Measurements from ENCODE around the gene SPDYE3.
"Not testable (repeated sequence)": the region's sequence is repeated elsewhere in the genome, so short reads cannot be mapped to it uniquely, and the experiment has no call there.

Gene SPDYE3

GRCh38 chr7:100352984-100353684 lies 45.6 kb downstream of the SPDYE3 start:
- no peaks in the 10 kb centered on the region for H3K27me3 ChIP-seq (ENCODE audit: insufficient read depth, low read length)
- WGBS = 95% methylated on average over 16 of the region's 16 CpGs
- H3K27ac ChIP-seq (ENCODE audit: low read depth, low read length) = no peak overlapping the region
- no peaks in the 10 kb centered on the region for H3K4me1 ChIP-seq (ENCODE audit: insufficient read depth, low read length)
- H3K4me3 ChIP-seq (ENCODE audit: low read length) = no peak overlapping the region
- H3K9ac ChIP-seq (ENCODE audit: low read depth, low read length) = no peak overlapping the region
- H3K9me3 ChIP-seq (ENCODE audit: insufficient read depth, low read depth, low read length) = no peaks in the 10 kb centered on the region
- H3K36me3 ChIP-seq (ENCODE audit: insufficient read depth, low read length) = peaks cover 87% of the 10 kb centered on the region

- Histone ChIP-seq H3K9ac (ENCODE audit: low read depth, low read length) (no peak overlapping the region), H3K9me3 (ENCODE audit: insufficient read depth, low read depth, low read length) (no peaks in the 10 kb centered on the region), H3K4me1 (ENCODE audit: insufficient read depth, low read length) (no peaks in the 10 kb centered on the region), H3K27me3 (ENCODE audit: insufficient read depth, low read length) (no peaks in the 10 kb centered on the region), H3K4me3 (ENCODE audit: low read length) (no peak overlapping the region), H3K27ac (ENCODE audit: low read depth, low read length) (no peak overlapping the region), H3K36me3 (ENCODE audit: insufficient read depth, low read length) (peaks cover 91% of the 10 kb centered on the region)
- WGBS = 96% methylated on average over 6 of the region's 6 CpGs
These were observed 46.3 kb downstream of the SPDYE3 start for GRCh38 chr7:100353685-100354330.

DNA sequence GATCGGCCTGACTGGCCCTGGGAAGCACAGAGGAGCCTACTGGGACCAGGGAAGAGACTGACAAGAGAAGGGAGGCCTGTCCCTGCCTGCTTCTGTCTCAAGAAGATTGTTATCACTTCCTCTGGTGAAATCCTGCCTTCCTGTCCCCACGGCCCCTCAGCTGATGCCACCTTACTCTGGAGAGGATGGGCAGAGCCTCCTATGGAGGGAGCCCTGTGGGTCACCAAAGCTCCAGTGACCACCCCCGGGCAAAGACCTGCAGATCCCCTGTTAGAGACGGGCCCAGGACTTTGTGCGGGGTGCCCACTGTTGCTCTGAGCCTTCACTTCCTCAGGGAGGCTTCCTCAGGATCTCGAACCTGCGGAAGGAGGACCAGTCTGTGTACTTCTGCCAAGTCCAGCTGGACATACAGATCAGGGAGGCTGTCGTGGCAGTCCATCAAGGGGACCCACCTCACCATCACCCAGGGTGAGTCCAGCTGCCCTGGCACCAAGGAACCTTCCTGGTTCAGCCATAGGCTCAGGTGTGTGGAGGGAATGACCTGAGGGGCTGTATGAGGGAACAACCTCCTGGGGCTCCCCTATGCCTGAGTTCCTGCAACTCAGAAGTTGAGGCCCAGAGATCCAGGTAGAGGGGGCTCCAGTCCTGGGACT lies 49.0 kb downstream of the SPDYE3 start:
- Histone ChIP-seq H3K9me3 (ENCODE audit: insufficient read depth, low read depth, low read length) (no peaks in the 10 kb centered on the region), H3K9ac (ENCODE audit: low read depth, low read length) (no peak overlapping the region), H3K36me3 (ENCODE audit: insufficient read depth, low read length) (peaks cover 91% of the 10 kb centered on the region)

DNA sequence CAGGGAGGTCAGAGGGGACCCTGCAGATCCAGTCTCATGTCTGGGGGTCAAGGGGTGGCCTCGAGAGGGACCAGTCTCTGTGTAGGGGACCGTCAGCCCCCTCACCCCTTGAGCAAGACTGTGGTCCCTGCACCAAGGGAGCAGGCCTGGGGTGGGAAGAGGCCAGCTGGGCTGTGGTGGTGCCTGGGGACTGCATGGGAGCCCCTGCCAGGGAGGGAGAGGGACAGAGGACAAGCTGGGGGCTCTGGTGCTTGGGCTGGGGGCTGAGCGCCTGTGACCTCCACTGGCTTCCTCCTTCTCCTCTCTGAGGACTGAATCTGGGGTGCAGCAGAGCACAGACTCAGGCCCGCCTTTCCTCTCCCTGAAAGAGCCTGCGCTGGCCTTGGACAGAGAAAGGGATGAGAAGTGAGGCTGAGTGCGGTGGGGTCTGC lies 49.6 kb downstream of the SPDYE3 start:
- Histone ChIP-seq H3K27me3 (ENCODE audit: insufficient read depth, low read length) (no peaks in the 10 kb centered on the region), H3K4me1 (ENCODE audit: insufficient read depth, low read length) (no peaks in the 10 kb centered on the region), H3K4me3 (ENCODE audit: low read length) (no peak overlapping the region), H3K27ac (ENCODE audit: low read depth, low read length) (no peak overlapping the region), H3K9ac (ENCODE audit: low read depth, low read length) (no peak overlapping the region), H3K36me3 (ENCODE audit: insufficient read depth, low read length) (peaks cover 92% of the 10 kb centered on the region), H3K9me3 (ENCODE audit: insufficient read depth, low read depth, low read length) (no peaks in the 10 kb centered on the region)
- 87% methylated on average over 6 of the region's 6 CpGs for WGBS

More for the DNA sequence above, 49.0 kb downstream of the SPDYE3 start:
- no peaks in the 10 kb centered on the region for H3K4me1 ChIP-seq (ENCODE audit: insufficient read depth, low read length)
- H3K27ac ChIP-seq (ENCODE audit: low read depth, low read length) = no peak overlapping the region
- H3K27me3 ChIP-seq (ENCODE audit: insufficient read depth, low read length) = no peaks in the 10 kb centered on the region
- 95% methylated on average over 8 of the region's 8 CpGs for WGBS
- H3K4me3 ChIP-seq (ENCODE audit: low read length) = no peak overlapping the region

- H3K9ac ChIP-seq (ENCODE audit: low read depth, low read length) = no peak within 1 kb of the TSS
- WGBS = 88% methylated on average over 10 of the region's 11 CpGs
These were observed 50.7 kb downstream of the SPDYE3 start, which contains the start of gene PILRB for GRCh38 chr7:100358027-100358856. Gene PILRB (plus strand): TSS chr7:100358117. CDS start chr7:100358303, 186 bp downstream.

DNA sequence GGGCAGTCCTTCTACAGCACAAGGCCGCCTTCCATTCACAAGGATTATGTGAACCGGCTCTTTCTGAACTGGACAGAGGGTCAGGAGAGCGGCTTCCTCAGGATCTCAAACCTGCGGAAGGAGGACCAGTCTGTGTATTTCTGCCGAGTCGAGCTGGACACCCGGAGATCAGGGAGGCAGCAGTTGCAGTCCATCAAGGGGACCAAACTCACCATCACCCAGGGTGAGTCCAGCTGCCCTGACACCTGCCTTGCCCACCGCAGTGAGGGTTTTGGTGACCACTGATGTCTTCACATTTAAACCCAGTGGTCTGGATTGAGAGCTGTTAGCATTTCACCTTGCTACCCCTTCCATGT lies 51.3 kb downstream of the SPDYE3 start:
- Histone ChIP-seq H3K9ac (ENCODE audit: low read depth, low read length) (no peak overlapping the region), H3K4me3 (ENCODE audit: low read length) (no peak overlapping the region), H3K9me3 (ENCODE audit: insufficient read depth, low read depth, low read length) (no peaks in the 10 kb centered on the region), H3K27me3 (ENCODE audit: insufficient read depth, low read length) (no peaks in the 10 kb centered on the region), H3K27ac (ENCODE audit: low read depth, low read length) (no peak overlapping the region), H3K4me1 (ENCODE audit: insufficient read depth, low read length) (no peaks in the 10 kb centered on the region), H3K36me3 (ENCODE audit: insufficient read depth, low read length) (peaks cover 95% of the 10 kb centered on the region)
- WGBS = 96% methylated on average over 8 of the region's 8 CpGs

More at GRCh38 chr7:100358027-100358856, 50.7 kb downstream of the SPDYE3 start, which contains the start of gene PILRB:
- Histone ChIP-seq H3K4me3 (ENCODE audit: low read length) (no peak within 1 kb of the TSS), H3K36me3 (ENCODE audit: insufficient read depth, low read length) (peaks cover 96% of the 10 kb centered on the region), H3K9me3 (ENCODE audit: insufficient read depth, low read depth, low read length) (no peaks in the 10 kb centered on the region), H3K27ac (ENCODE audit: low read depth, low read length) (no peak within 1 kb of the TSS), H3K4me1 (ENCODE audit: insufficient read depth, low read length) (no peaks in the 10 kb centered on the region), H3K27me3 (ENCODE audit: insufficient read depth, low read length) (no peaks in the 10 kb centered on the region)

DNA sequence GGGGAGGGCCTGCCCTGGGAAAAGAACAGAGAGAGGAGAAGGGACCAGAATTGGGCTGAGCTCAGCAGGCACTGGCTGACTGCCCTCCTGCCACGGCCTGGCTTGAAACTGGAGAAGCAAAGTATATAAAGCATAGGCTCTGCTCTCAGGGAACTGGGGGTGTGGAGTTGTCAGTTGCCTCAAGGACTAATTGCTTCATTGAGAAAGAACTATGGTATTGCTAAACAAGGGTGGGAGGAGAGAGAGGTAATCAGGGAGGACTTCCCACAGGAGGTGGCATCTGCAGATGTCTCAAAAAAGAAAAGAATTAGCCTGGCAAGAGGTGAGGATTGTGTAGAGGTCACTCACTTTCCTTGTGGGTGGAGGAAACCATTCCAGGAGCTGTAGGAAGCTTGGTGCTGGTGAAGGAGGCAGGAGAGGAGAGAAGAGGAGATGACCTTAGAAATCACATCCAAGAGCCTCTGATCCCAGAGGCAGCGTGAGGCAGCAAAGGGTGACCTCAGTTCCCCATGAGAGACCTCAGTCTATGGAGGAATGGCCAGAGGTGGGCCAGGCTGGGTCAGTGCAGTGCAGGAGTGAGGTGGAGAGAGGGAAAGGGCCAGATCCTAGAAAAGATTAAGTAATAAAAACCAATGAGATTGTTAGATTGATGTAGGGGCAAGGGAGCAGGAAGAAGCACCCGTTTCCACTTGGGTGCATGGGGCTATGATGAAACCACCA lies 52.8 kb downstream of the SPDYE3 start:
- no peak overlapping the region for H3K27ac ChIP-seq (ENCODE audit: low read depth, low read length)
- peaks cover 88% of the 10 kb centered on the region for H3K36me3 ChIP-seq (ENCODE audit: insufficient read depth, low read length)
- no peaks in the 10 kb centered on the region for H3K4me1 ChIP-seq (ENCODE audit: insufficient read depth, low read length)
- H3K27me3 ChIP-seq (ENCODE audit: insufficient read depth, low read length) = no peaks in the 10 kb centered on the region
- H3K9me3 ChIP-seq (ENCODE audit: insufficient read depth, low read depth, low read length) = no peaks in the 10 kb centered on the region
- WGBS = 95% methylated on average over 3 of the region's 3 CpGs
- H3K4me3 ChIP-seq (ENCODE audit: low read length) = no peak overlapping the region
- H3K9ac ChIP-seq (ENCODE audit: low read depth, low read length) = no peak overlapping the region

DNA sequence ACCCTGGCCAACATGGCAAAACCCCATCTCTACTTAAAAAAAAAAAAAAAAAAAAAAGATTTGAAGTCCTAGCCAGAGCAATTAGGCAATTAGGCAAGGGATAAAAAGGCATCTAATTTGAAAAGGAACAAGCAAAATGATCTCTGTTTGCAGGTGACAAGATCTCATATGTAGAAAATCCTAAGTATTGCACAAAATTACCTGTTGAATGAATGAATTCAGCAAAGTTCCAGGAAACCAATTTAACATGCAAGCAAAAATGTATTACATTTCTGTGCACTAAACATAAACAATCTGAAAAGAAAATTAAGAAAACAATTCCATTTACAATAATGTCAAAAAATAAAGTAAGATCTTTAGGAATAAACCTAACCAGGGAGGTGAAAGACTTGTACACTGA lies 55.6 kb downstream of the SPDYE3 start:
- Histone ChIP-seq H3K36me3 (ENCODE audit: insufficient read depth, low read length) (peaks cover 69% of the 10 kb centered on the region), H3K9ac (ENCODE audit: low read depth, low read length) (no peak overlapping the region), H3K4me3 (ENCODE audit: low read length) (no peak overlapping the region), H3K27ac (ENCODE audit: low read depth, low read length) (no peak overlapping the region), H3K27me3 (ENCODE audit: insufficient read depth, low read length) (no peaks in the 10 kb centered on the region), H3K4me1 (ENCODE audit: insufficient read depth, low read length) (no peaks in the 10 kb centered on the region), H3K9me3 (ENCODE audit: insufficient read depth, low read depth, low read length) (no peaks in the 10 kb centered on the region)

DNA sequence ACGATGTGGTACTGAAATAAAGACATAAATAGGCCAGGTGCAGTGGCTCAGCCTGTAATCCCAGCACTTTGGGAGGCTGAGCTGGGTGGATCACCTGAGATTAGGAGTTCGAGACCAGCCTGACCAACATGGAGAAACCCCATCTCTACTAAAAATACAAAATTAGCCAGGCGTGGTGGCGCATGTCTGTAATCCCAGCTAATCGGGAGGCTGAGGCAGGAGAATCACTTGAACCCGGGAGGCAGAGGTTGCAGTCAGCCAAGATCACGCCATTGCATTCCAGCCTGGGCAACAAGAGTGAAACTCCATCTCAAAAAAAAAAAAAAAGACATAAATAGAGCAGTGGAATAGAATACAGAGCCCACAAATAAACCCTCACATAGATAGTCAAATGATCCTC lies 56.3 kb downstream of the SPDYE3 start:
- 90% methylated on average over 7 of the region's 7 CpGs for WGBS
- not testable (repeated sequence) for H3K27me3 ChIP-seq (ENCODE audit: insufficient read depth, low read length); H3K9ac ChIP-seq (ENCODE audit: low read depth, low read length); H3K4me1 ChIP-seq (ENCODE audit: insufficient read depth, low read length); H3K27ac ChIP-seq (ENCODE audit: low read depth, low read length); H3K9me3 ChIP-seq (ENCODE audit: insufficient read depth, low read depth, low read length); H3K4me3 ChIP-seq (ENCODE audit: low read length)
- peaks cover 62% of the 10 kb centered on the region for H3K36me3 ChIP-seq (ENCODE audit: insufficient read depth, low read length)

DNA sequence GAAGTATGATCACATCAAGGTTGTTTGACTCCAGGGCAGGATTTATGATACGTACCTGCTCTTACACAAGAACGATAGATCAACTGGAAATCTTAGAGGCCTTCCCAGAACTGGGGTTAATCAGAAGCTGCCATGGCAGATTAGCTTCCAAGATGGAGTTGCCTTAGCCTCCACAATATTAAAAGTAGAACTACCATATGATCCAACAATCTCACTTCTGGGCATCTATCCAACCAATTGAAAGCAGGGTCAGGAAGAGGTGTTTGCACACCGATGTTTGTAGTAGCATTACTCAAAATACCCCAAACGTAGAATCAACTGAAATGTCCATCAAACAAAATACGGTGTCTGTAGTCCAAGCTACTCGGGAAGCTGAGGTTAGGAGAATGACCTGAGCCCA lies 57.0 kb downstream of the SPDYE3 start:
- peaks cover 55% of the 10 kb centered on the region for H3K36me3 ChIP-seq (ENCODE audit: insufficient read depth, low read length)
- no peak overlapping the region for H3K27ac ChIP-seq (ENCODE audit: low read depth, low read length)
- WGBS = 97% methylated on average over 6 of the region's 6 CpGs
- H3K9ac ChIP-seq (ENCODE audit: low read depth, low read length) = no peak overlapping the region
- no peak overlapping the region for H3K4me3 ChIP-seq (ENCODE audit: low read length)
- H3K27me3 ChIP-seq (ENCODE audit: insufficient read depth, low read length) = no peaks in the 10 kb centered on the region
- H3K4me1 ChIP-seq (ENCODE audit: insufficient read depth, low read length) = no peaks in the 10 kb centered on the region
- no peaks in the 10 kb centered on the region for H3K9me3 ChIP-seq (ENCODE audit: insufficient read depth, low read depth, low read length)
